ENCODE measurements around the gene FURIN. TPM values are rescaled to one million over a fixed set of nuclear protein-coding genes. Genes with fewer than 3 reads are reported as not detected.

FURIN gene
- total RNA-seq, 1 experiment from 2014 or later = 35.1 TPM

GRCh38 chr15:90829126-90829525, 39.3 kb upstream of the FURIN start:
- no peak overlapping the region for H3K14ac ChIP-seq (ENCODE audit: insufficient read depth, low read length)
- no peaks in the 10 kb centered on the region for H3K27me3 ChIP-seq (ENCODE audit: insufficient read depth, low read length)
- no peak overlapping the region for H3T11ph ChIP-seq (ENCODE audit: low read length)
- H3K56ac ChIP-seq (ENCODE audit: insufficient read length, low read depth, low read length) = no peak overlapping the region
- H3K79me2 ChIP-seq (ENCODE audit: insufficient read depth, low read length) = no peaks in the 10 kb centered on the region
- no peaks in the 10 kb centered on the region for H3K23me2 ChIP-seq (ENCODE audit: insufficient read length, low read depth, low read length, poor library complexity, severe bottlenecking)
- no peak for DNase-seq
- no peaks in the 10 kb centered on the region for H3K79me1 ChIP-seq (ENCODE audit: insufficient read depth, low read depth, low read length, poor library complexity, severe bottlenecking)
- no peak overlapping the region for H3K4me2 ChIP-seq (ENCODE audit: insufficient read depth, insufficient read length, low read length)
- Mint-ChIP-seq H3K4me1 (peaks cover 9 to 11% of the 10 kb centered on the region in 2 experiments), H3K4me3 (no peak overlapping the region), H3K36me3 (ENCODE audit: insufficient read depth in 1 of 3, low read depth in 3 of 3) (no peaks in the 10 kb centered on the region; a peak in 1 of 7 replicates), H3K9me3 (no peaks in the 10 kb centered on the region), H3K27me3 (ENCODE audit: low read depth) (no peaks in the 10 kb centered on the region; the same call in 1 of the 2 replicates), H3K27ac (no peak overlapping the region)
- TF ChIP-seq, protein P1, sequence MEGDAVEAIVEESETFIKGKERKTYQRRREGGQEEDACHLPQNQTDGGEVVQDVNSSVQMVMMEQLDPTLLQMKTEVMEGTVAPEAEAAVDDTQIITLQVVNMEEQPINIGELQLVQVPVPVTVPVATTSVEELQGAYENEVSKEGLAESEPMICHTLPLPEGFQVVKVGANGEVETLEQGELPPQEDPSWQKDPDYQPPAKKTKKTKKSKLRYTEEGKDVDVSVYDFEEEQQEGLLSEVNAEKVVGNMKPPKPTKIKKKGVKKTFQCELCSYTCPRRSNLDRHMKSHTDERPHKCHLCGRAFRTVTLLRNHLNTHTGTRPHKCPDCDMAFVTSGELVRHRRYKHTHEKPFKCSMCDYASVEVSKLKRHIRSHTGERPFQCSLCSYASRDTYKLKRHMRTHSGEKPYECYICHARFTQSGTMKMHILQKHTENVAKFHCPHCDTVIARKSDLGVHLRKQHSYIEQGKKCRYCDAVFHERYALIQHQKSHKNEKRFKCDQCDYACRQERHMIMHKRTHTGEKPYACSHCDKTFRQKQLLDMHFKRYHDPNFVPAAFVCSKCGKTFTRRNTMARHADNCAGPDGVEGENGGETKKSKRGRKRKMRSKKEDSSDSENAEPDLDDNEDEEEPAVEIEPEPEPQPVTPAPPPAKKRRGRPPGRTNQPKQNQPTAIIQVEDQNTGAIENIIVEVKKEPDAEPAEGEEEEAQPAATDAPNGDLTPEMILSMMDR (conservative IDR thresholded peaks at IDR 0.05) = no peak
- H3K18ac ChIP-seq (ENCODE audit: insufficient read length, low read depth, low read length) = no peak overlapping the region
- no peak overlapping the region for H3K23ac ChIP-seq (ENCODE audit: insufficient read length, low read depth, low read length)
- no peaks in the 10 kb centered on the region for H4K20me1 ChIP-seq (ENCODE audit: control insufficient read depth, insufficient read depth, insufficient read length)
- no peak overlapping the region for H2BK5ac ChIP-seq (ENCODE audit: insufficient read length, low read length)
- H3K4me1 ChIP-seq (ENCODE audit: insufficient read depth, low read length) = no peaks in the 10 kb centered on the region
- H2AK5ac ChIP-seq (ENCODE audit: insufficient read length, low read length) = no peak overlapping the region
- H2BK20ac ChIP-seq (ENCODE audit: low read depth, low read length, poor library complexity, severe bottlenecking) = no peak overlapping the region
- no peak overlapping the region for H2BK120ac ChIP-seq (ENCODE audit: low read depth, low read length, poor library complexity, severe bottlenecking)
- no peak overlapping the region for H3K9ac ChIP-seq (ENCODE audit: extremely low read depth, insufficient read length, low read length)
- no peak overlapping the region for H2BK15ac ChIP-seq (ENCODE audit: low read depth, low read length)
- H4K5ac ChIP-seq (ENCODE audit: insufficient read length, low read depth, low read length) = no peak overlapping the region
- no CpG with 5 or more reads among the region's 6 CpGs for WGBS (ENCODE audit: extremely low coverage, insufficient read length, low lambda C conversion rate)
- no peak overlapping the region for H4K91ac ChIP-seq (ENCODE audit: insufficient read length, low read depth, low read length)
- no peak overlapping the region for H2AFZ ChIP-seq (ENCODE audit: low read length)
- H4K8ac ChIP-seq (replicated peaks; ENCODE audit: insufficient read length, low read depth, low read length) = no peak overlapping the region
- no peak overlapping the region for H3K4ac ChIP-seq (ENCODE audit: low read depth, low read length)
- no peak overlapping the region for H2BK12ac ChIP-seq (ENCODE audit: insufficient read length, low read depth, low read length)
- no peaks in the 10 kb centered on the region for H3K9me3 ChIP-seq (ENCODE audit: control insufficient read depth, low read depth, low read length)
- no peak overlapping the region for H3K27ac ChIP-seq (ENCODE audit: insufficient read length, low read depth, low read length)
